Measurements from ENCODE around the gene PPARD. TPM values are rescaled to one million over a fixed set of nuclear protein-coding genes. Genes with fewer than 3 reads are reported as not detected.

PPARD gene
- total and polyA plus RNA-seq, 2 donors from 2014 or later, result 13.2 to 24.4 TPM

- no peaks in the 10 kb centered on the region for H3K36me3 ChIP-seq (ENCODE audit: control insufficient read depth in 2 of 3, insufficient read depth in 3 of 3, low read length in 3 of 3)
- H3K4me1 ChIP-seq (ENCODE audit: control insufficient read depth in 2 of 3, insufficient read depth in 2 of 3, low read depth in 1 of 3, low read length in 3 of 3), result no peaks in the 10 kb centered on the region
- H3K9me3 ChIP-seq (ENCODE audit: control insufficient read depth in 2 of 3, insufficient read depth in 1 of 3, low read length in 3 of 3), result no peaks in the 10 kb centered on the region
- no peak overlapping the region for H3K27ac ChIP-seq (ENCODE audit: low read depth in 2 of 2, low read length in 2 of 2)
- no peak for FAIRE-seq
- no peak for TF ChIP-seq CTCF (IDR thresholded peaks at IDR 0.05; ENCODE audit: borderline replicate concordance, extremely low read depth, insufficient read depth)
- peak in 1 of 5 donors; percentile 23 for DNase-seq
- intact Hi-C loops (cut with DNase I), result loop anchor here (10.0 kb wide), 1 partner anchor 98 kb away; the partner anchor contains the start of gene PPARD
- H3K27me3 ChIP-seq (ENCODE audit: control insufficient read depth, insufficient read depth, low read length), result no peaks in the 10 kb centered on the region
- no peak overlapping the region for H3K9ac ChIP-seq (ENCODE audit: low read length in 3 of 3)
- H3K4me3 ChIP-seq (ENCODE audit: low read length in 3 of 3), result no peak overlapping the region
These were observed 100.3 kb downstream of the PPARD start for GRCh38 chr6:35442693-35443092.

- Histone ChIP-seq H3K36me3 (ENCODE audit: control insufficient read depth in 2 of 3, insufficient read depth in 3 of 3, low read length in 3 of 3) (no peaks in the 10 kb centered on the region), H3K4me3 (ENCODE audit: low read length in 3 of 3) (no peak overlapping the region), H3K27ac (ENCODE audit: low read depth in 2 of 2, low read length in 2 of 2) (no peak overlapping the region), H3K9ac (ENCODE audit: low read length in 3 of 3) (no peak overlapping the region), H3K9me3 (ENCODE audit: control insufficient read depth in 2 of 3, insufficient read depth in 1 of 3, low read length in 3 of 3) (no peaks in the 10 kb centered on the region), H3K4me1 (ENCODE audit: control insufficient read depth in 2 of 3, insufficient read depth in 2 of 3, low read depth in 1 of 3, low read length in 3 of 3) (no peaks in the 10 kb centered on the region), H3K27me3 (ENCODE audit: control insufficient read depth, insufficient read depth, low read length) (no peaks in the 10 kb centered on the region)
- intact Hi-C loops (cut with DNase I), result loop anchor here (10.0 kb wide), 1 partner anchor 99 kb away; the partner anchor contains the start of gene PPARD
- peak in 1 of 5 donors; percentile 58 for DNase-seq
- FAIRE-seq, result no peak
- TF ChIP-seq CTCF (IDR thresholded peaks at IDR 0.05; ENCODE audit: borderline replicate concordance, extremely low read depth, insufficient read depth), result no peak
These were observed 101.1 kb downstream of the PPARD start for GRCh38 chr6:35443341-35444030.

GRCh38 chr6:35445691-35446090 lies 103.3 kb downstream of the PPARD start:
- H3K4me1 ChIP-seq (ENCODE audit: control insufficient read depth in 2 of 3, insufficient read depth in 2 of 3, low read depth in 1 of 3, low read length in 3 of 3), result no peaks in the 10 kb centered on the region
- H3K4me3 ChIP-seq (ENCODE audit: low read length in 3 of 3), result no peak overlapping the region
- TF ChIP-seq CTCF (IDR thresholded peaks at IDR 0.05; ENCODE audit: borderline replicate concordance, extremely low read depth, insufficient read depth), result no peak
- DNase-seq, result no peak
- H3K9ac ChIP-seq (ENCODE audit: low read length in 3 of 3), result no peak overlapping the region
- H3K36me3 ChIP-seq (ENCODE audit: control insufficient read depth in 2 of 3, insufficient read depth in 3 of 3, low read length in 3 of 3), result no peaks in the 10 kb centered on the region
- no peaks in the 10 kb centered on the region for H3K27me3 ChIP-seq (ENCODE audit: control insufficient read depth, insufficient read depth, low read length)
- intact Hi-C loops (cut with DNase I), result loop anchor here (10.0 kb wide), 1 partner anchor 101 kb away; the partner anchor contains the start of gene PPARD
- no peak overlapping the region for H3K27ac ChIP-seq (ENCODE audit: low read depth in 2 of 2, low read length in 2 of 2)
- FAIRE-seq, result no peak
- H3K9me3 ChIP-seq (ENCODE audit: control insufficient read depth in 2 of 3, insufficient read depth in 1 of 3, low read length in 3 of 3), result no peaks in the 10 kb centered on the region
